IPS-NIHi7 (cell line): ENCODE measurements around the gene AIFM3.

Source experiments
- DNase-seq: peaks from one replicate; pipeline ENCODE4 v3.0.0; 2012; ENCODE audit warnings: mixed read lengths; ENCODE audit errors: extremely low spot score

Gene AIFM3

GRCh38 chr22:21025763-21026755, 59.0 kb downstream of the AIFM3 start:
- no peak for DNase-seq

DNA sequence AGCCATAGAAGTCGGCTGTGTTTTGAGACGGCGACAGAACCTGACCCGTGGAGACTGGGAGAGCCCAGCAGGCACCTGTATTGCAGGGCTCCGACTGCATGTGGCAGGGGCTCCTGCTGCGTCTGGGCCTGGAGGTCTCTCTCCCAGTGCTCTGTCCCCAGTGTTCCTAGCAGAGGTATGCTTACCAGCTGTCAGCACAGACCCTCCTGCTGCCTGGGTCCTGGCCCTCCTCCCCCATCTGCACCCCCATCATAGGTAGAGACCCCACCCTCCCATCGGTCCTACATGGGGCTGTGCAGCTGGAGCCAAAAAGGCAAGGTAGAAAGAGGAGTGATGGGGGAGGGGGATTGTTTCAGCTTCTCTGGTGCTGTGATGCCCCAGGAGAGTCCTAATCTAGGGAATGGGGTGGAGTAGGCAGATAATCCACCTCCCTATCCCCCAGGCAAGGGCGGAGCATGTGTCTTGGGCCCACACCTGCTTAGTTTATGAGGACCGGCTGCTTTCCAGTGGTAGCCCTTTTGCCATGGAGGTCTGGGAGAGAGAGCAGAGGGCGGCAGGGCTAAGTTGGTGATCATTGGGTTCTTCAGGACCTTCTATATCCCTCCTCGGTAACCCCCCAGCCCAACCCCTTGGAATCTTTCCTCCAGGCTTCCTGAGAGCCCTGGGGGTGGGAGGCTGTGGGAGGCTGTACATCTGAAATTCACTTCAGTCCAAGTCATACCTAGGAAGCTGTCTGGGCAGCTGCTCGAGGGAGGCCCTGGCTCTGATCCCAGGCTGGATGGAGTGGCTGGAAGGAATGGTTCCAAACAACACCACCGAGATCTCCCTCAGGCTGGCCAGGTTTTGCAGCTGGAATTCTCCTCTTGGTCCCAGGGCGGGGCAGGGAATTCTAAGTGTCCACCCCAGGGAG, 60.0 kb downstream of the AIFM3 start:
- DNase-seq = no peak

- DNase-seq = no peak
Observed at GRCh38 chr22:21028277-21029251, 61.5 kb downstream of the AIFM3 start.

DNA sequence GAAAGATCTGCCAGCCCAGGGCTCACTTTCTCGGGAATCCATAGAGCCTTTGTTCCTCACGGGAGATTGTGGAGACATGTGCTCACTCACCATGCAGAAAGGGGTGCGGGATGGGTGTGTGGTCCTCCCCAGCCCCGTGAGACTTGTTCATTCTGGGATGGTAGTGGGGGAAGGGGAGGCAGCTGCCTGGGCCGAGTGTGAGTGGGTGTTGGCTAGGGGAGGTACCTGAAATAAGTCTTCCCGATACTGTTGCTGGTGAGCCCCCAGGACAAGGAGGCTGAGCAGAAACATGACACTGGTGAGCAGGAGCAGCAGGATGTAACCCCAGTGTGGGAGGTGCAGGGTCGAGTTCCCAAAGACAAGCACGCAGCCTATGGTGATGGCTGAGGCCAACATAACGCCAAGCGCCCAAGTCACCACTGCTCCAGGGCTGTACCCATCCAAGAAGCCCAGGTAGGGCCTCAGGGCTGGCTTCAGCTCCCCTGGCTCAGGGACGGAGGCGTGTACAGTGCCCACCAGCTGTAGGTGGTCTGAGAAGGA, 62.5 kb downstream of the AIFM3 start:
- no peak for DNase-seq

- DNase-seq = no peak
Observed at GRCh38 chr22:21030032-21030431, 63.0 kb downstream of the AIFM3 start.
